ENCODE measurements around the gene SMC6. TPM values are rescaled to one million over a fixed set of nuclear protein-coding genes. Genes with fewer than 3 reads are reported as not detected.

Gene SMC6
- total RNA-seq, 1 experiment from 2014 or later, result 46.7 TPM

GRCh38 chr2:17649026-17649425 lies 104.6 kb downstream of the SMC6 start:
- ChIA-PET POLR2A (no interaction called here), CTCF (no interaction called here)
- ATAC-seq (no peak), DNase-seq (ENCODE audit: low spot score) (no peak)
- Mint-ChIP-seq H3K27ac (no peak overlapping the region), H3K4me1 (peaks cover 34% of the 10 kb centered on the region), H3K4me3 (no peak overlapping the region), H3K36me3 (peaks cover 42% of the 10 kb centered on the region), H3K9me3 (no peaks in the 10 kb centered on the region), H3K27me3 (ENCODE audit: low read depth) (no peaks in the 10 kb centered on the region)
- TF ChIP-seq FOXP1 (CRISPR knock-in tag; IDR thresholded peaks at IDR 0.05; ENCODE audit: borderline replicate concordance), result no peak
- no peak for TF ChIP-seq HMGA2 (CRISPR knock-in tag; IDR thresholded peaks at IDR 0.05)
- TF ChIP-seq ZNF416 (CRISPR knock-in tag; IDR thresholded peaks at IDR 0.05), result no peak
- no peak for TF ChIP-seq SP1 (CRISPR knock-in tag; conservative IDR thresholded peaks at IDR 0.05)
- TF ChIP-seq NFATC4 (CRISPR knock-in tag; IDR thresholded peaks at IDR 0.05), result no peak
- TF ChIP-seq AFF4 (CRISPR knock-in tag; IDR thresholded peaks at IDR 0.05; ENCODE audit: borderline replicate concordance), result no peak

GRCh38 chr2:17648581-17648980 lies 105.0 kb downstream of the SMC6 start:
- no peak for ATAC-seq
- Mint-ChIP-seq H3K27me3 (ENCODE audit: low read depth) (no peaks in the 10 kb centered on the region), H3K9me3 (no peaks in the 10 kb centered on the region), H3K4me1 (peaks cover 39% of the 10 kb centered on the region), H3K27ac (no peak overlapping the region), H3K36me3 (peaks cover 40% of the 10 kb centered on the region), H3K4me3 (no peak overlapping the region)
- ChIA-PET POLR2A (no interaction called here), CTCF (no interaction called here)
- TF ChIP-seq USF2 (CRISPR knock-in tag; IDR thresholded peaks at IDR 0.05), result no peak
- TF ChIP-seq IRF2 (CRISPR knock-in tag; IDR thresholded peaks at IDR 0.05; ENCODE audit: borderline replicate concordance, low read depth), result no peak
- TF ChIP-seq JAZF1 (CRISPR knock-in tag; IDR thresholded peaks at IDR 0.05), result no peak
- TF ChIP-seq SOX15 (CRISPR knock-in tag; IDR thresholded peaks at IDR 0.05), result no peak
- TF ChIP-seq CREM (CRISPR knock-in tag; IDR thresholded peaks at IDR 0.05), result no peak
- no peak for TF ChIP-seq PREB (CRISPR knock-in tag; IDR thresholded peaks at IDR 0.05; ENCODE audit: borderline replicate concordance)
- no peak for TF ChIP-seq ZNF263 (CRISPR knock-in tag; IDR thresholded peaks at IDR 0.05; ENCODE audit: low read depth)
- TF ChIP-seq EMX1 (CRISPR knock-in tag; IDR thresholded peaks at IDR 0.05), result no peak
- no peak for TF ChIP-seq ELF4 (CRISPR knock-in tag; IDR thresholded peaks at IDR 0.05; ENCODE audit: low read depth)
- TF ChIP-seq ETV6 (CRISPR knock-in tag; IDR thresholded peaks at IDR 0.05), result no peak
- no peak for DNase-seq (ENCODE audit: low spot score)

GRCh38 chr2:17646838-17647701 lies 106.5 kb downstream of the SMC6 start:
- ATAC-seq (no peak), DNase-seq (ENCODE audit: low spot score) (no peak)
- peaks cover 48% of the 10 kb centered on the region for H3K36me3 Mint-ChIP-seq
- ChIA-PET CTCF (interaction anchor here (1.4 to 3.6 kb wide), 6 partner anchors 11 to 176 kb away, joined by 3 to 35 read pairs (median 18); partner anchors contain the start of gene VSNL1), POLR2A (no interaction called here)
- no peaks in the 10 kb centered on the region for H3K27me3 Mint-ChIP-seq (ENCODE audit: low read depth)
- H3K4me1 Mint-ChIP-seq, result peaks cover 47% of the 10 kb centered on the region
- H3K9me3 Mint-ChIP-seq, result no peaks in the 10 kb centered on the region
- no peak overlapping the region for H3K27ac Mint-ChIP-seq
- no peak for TF ChIP-seq ELF4 (CRISPR knock-in tag; IDR thresholded peaks at IDR 0.05; ENCODE audit: low read depth)
- TF ChIP-seq HMGA2 (CRISPR knock-in tag; IDR thresholded peaks at IDR 0.05), result no peak
- TF ChIP-seq ZNF281 (CRISPR knock-in tag; IDR thresholded peaks at IDR 0.05), result no peak
- no peak for TF ChIP-seq ZNF121 (CRISPR knock-in tag; IDR thresholded peaks at IDR 0.05)
- TF ChIP-seq FOXP1 (CRISPR knock-in tag; IDR thresholded peaks at IDR 0.05; ENCODE audit: borderline replicate concordance), result no peak
- TF ChIP-seq USF1 (CRISPR knock-in tag; IDR thresholded peaks at IDR 0.05), result no peak
- no peak for TF ChIP-seq FOXK1 (CRISPR knock-in tag; IDR thresholded peaks at IDR 0.05)
- H3K4me3 Mint-ChIP-seq, result no peak overlapping the region
